IMR-90 (cell line): ENCODE data around the gene RAP1GAP2. TPM values are rescaled to one million over a fixed set of nuclear protein-coding genes. Genes with fewer than 3 reads are reported as not detected.
A peak's percentile ranks its signal among the peaks of the same experiment; 100 is the strongest.

Experiments
- ATAC-seq: fragments of 200-7000 bp; cut with Tn5 transposase; 2 replicates; pipeline ENCODE4 v1.9.1; 2020; ENCODE audit warnings: low read depth, mild to moderate bottlenecking, moderate library complexity
- BruUV-seq: library from RNA; stranded (reverse); fragments of 400-500 nt; replicated peaks from 2 replicates; lab custom pipeline; 2021; lab: Mats Ljungman, UMichigan
- CTCF ChIA-PET: fragments of 300-600 bp; formaldehyde crosslinking; extraction: SDS; loops from one replicate; lab custom pipeline; 2021; ENCODE audit warnings: antibody characterized with exemption; lab: Yijun Ruan, JAX
- POLR2A ChIA-PET: fragments of 300-600 bp; sonication (Branson Sonifier 250); formaldehyde crosslinking; loops from one replicate; lab custom pipeline; 2022; ENCODE audit warnings: antibody characterized with exemption; ENCODE audit not compliant: unreplicated experiment; lab: Charles Lee
- DNase-seq: peaks from one replicate; pipeline ENCODE4 v3.0.0; 2013
- H2AFZ ChIP-seq: replicated peaks from 2 replicates; pipeline ENCODE3; 2013; ENCODE audit warnings: low read length, mild to moderate bottlenecking; ENCODE audit not compliant: poor library complexity
- H2AK5ac ChIP-seq: 2 replicates; pipeline ENCODE4 v1.6.1; 2013; ENCODE audit warnings: low read depth, low read length, inconsistent platforms
- H2AK9ac ChIP-seq: replicated peaks from 2 replicates; pipeline ENCODE3; 2013; ENCODE audit warnings: mild to moderate bottlenecking, low read depth, low read length, moderate library complexity; ENCODE audit not compliant: poor library complexity
- H2BK120ac ChIP-seq: 2 replicates; pipeline ENCODE4 v1.6.1; 2013; ENCODE audit warnings: low read depth, low read length, inconsistent platforms
- H2BK15ac ChIP-seq: 3 replicates; pipeline ENCODE4 v1.6.1; 2013; ENCODE audit warnings: low read depth, low read length, inconsistent platforms
- H2BK20ac ChIP-seq: 2 replicates; pipeline ENCODE4 v1.6.1; 2013; ENCODE audit warnings: low read depth, mild to moderate bottlenecking, inconsistent platforms, low read length, moderate library complexity
- H2BK5ac ChIP-seq: 2 replicates; pipeline ENCODE4 v1.6.1; 2013; ENCODE audit warnings: mild to moderate bottlenecking, low read depth, low read length, inconsistent platforms; ENCODE audit not compliant: poor library complexity, severe bottlenecking
- H3K14ac ChIP-seq: replicated peaks from 2 replicates; pipeline ENCODE4 v1.6.1; 2013; ENCODE audit warnings: low read depth, low read length, inconsistent platforms
- H3K18ac ChIP-seq: 2 replicates; pipeline ENCODE4 v1.6.1; 2013; ENCODE audit warnings: low read depth, low read length, control low read depth
- H3K23ac ChIP-seq: 2 replicates; pipeline ENCODE4 v1.6.1; 2013; ENCODE audit warnings: low read depth, low read length, inconsistent platforms
- H3K27ac ChIP-seq: 2 replicates; pipeline ENCODE4 v1.5.1; 2013; ENCODE audit warnings: mild to moderate bottlenecking, control low read depth, low read length; ENCODE audit not compliant: insufficient read depth
- H3K27me3 ChIP-seq: 2 replicates; pipeline ENCODE4 v1.6.1; 2013; ENCODE audit warnings: low read length; ENCODE audit not compliant: control insufficient read depth, insufficient read depth
- H3K36me3 ChIP-seq: 2 replicates; pipeline ENCODE4 v1.6.1; 2013; ENCODE audit warnings: low read length, mixed read lengths; ENCODE audit not compliant: control insufficient read depth, insufficient read depth
- H3K4ac ChIP-seq: 2 replicates; pipeline ENCODE4 v1.6.1; 2013; ENCODE audit warnings: low read depth, low read length, inconsistent platforms
- H3K4me1 ChIP-seq: 2 replicates; pipeline ENCODE4 v1.6.1; 2013; ENCODE audit warnings: low read length, mixed read lengths; ENCODE audit not compliant: control insufficient read depth, insufficient read depth
- H3K4me2 ChIP-seq: 2 replicates; pipeline ENCODE4 v1.6.1; 2013; ENCODE audit warnings: low read depth, mild to moderate bottlenecking, control low read depth, low read length, moderate library complexity
- H3K4me3 ChIP-seq: 2 replicates; pipeline ENCODE4 v1.5.1; 2013; ENCODE audit warnings: low read depth, mild to moderate bottlenecking, control low read depth, low read length, moderate library complexity; ENCODE audit not compliant: insufficient read depth
- H3K56ac ChIP-seq: 2 replicates; pipeline ENCODE4 v1.6.1; 2013; ENCODE audit warnings: low read length, inconsistent platforms; ENCODE audit not compliant: insufficient read depth; ENCODE audit errors: extremely low read depth
- H3K79me1 ChIP-seq, 2 experiments: 2 replicates each; pipeline ENCODE4 v1.6.1; 2013; ENCODE audit warnings: low read length in 2 of 2, inconsistent platforms in 1 of 2, low read depth in 1 of 2
- H3K9ac ChIP-seq: 2 replicates; pipeline ENCODE4 v1.6.1; 2013; ENCODE audit warnings: low read depth, low read length, control low read depth
- H3K9me1 ChIP-seq: 2 replicates; pipeline ENCODE4 v1.6.1; 2013; ENCODE audit warnings: low read length, inconsistent platforms; ENCODE audit not compliant: insufficient read depth
- H3K9me3 ChIP-seq: 2 replicates; pipeline ENCODE4 v1.6.1; 2013; ENCODE audit warnings: low read length; ENCODE audit not compliant: control insufficient read depth, insufficient read depth
- H4K20me1 ChIP-seq: 2 replicates; pipeline ENCODE4 v1.6.1; 2013; ENCODE audit warnings: low read length, inconsistent platforms; ENCODE audit not compliant: insufficient read depth
- H4K5ac ChIP-seq: 2 replicates; pipeline ENCODE4 v1.6.1; 2013; ENCODE audit warnings: mild to moderate bottlenecking, low read depth, low read length, control low read depth
- H4K8ac ChIP-seq, 2 experiments: 2 replicates each; pipeline ENCODE4 v1.6.1; 2013; ENCODE audit warnings: low read depth in 2 of 2, low read length in 2 of 2, control low read depth in 1 of 2, inconsistent platforms in 1 of 2
- H4K91ac ChIP-seq: 2 replicates; pipeline ENCODE4 v1.6.1; 2013; ENCODE audit warnings: low read depth, low read length, inconsistent platforms; ENCODE audit not compliant: insufficient read depth
- BHLHE40 ChIP-seq: fragments of 150-350 bp; IDR thresholded peaks from 2 replicates; pipeline ENCODE4 v1.6.1; 2016; ENCODE audit warnings: mild to moderate bottlenecking, low read depth, low read length
- CEBPB ChIP-seq: IDR thresholded peaks from 2 replicates; pipeline ENCODE4 v1.6.1; 2012; ENCODE audit warnings: low read depth, low read length, improper control_type of control experiment
- CHD1 ChIP-seq: IDR thresholded peaks from 2 replicates; pipeline ENCODE4 v1.6.1; 2012; ENCODE audit warnings: low read depth, low read length, improper control_type of control experiment
- FOS ChIP-seq: fragments of 150-350 bp; IDR thresholded peaks from 2 replicates; pipeline ENCODE4 v1.6.1; 2016; ENCODE audit warnings: low read depth, low read length
- MAFK ChIP-seq: IDR thresholded peaks from 2 replicates; pipeline ENCODE4 v1.6.1; 2012; ENCODE audit warnings: low read depth, low read length, improper control_type of control experiment
- MAZ ChIP-seq: IDR thresholded peaks from 2 replicates; pipeline ENCODE4 v1.6.1; 2012; ENCODE audit warnings: low read depth, mild to moderate bottlenecking, low read length, improper control_type of control experiment, moderate library complexity, borderline replicate concordance
- MXI1 ChIP-seq: IDR thresholded peaks from 2 replicates; pipeline ENCODE4 v1.6.1; 2012; ENCODE audit warnings: low read depth, mild to moderate bottlenecking, low read length, moderate library complexity, borderline replicate concordance
- NFE2L2 ChIP-seq: fragments of 150-350 bp; IDR thresholded peaks from 2 replicates; pipeline ENCODE4 v1.6.1; 2016; ENCODE audit warnings: low read depth, mild to moderate bottlenecking, low read length
- POLR2A ChIP-seq: IDR thresholded peaks from 2 replicates; pipeline ENCODE4 v1.6.1; 2012; ENCODE audit warnings: mild to moderate bottlenecking, low read depth, low read length
- RAD21 ChIP-seq: IDR thresholded peaks from 2 replicates; pipeline ENCODE4 v1.6.1; 2012; ENCODE audit warnings: low read length, improper control_type of control experiment
- RCOR1 ChIP-seq: IDR thresholded peaks from 2 replicates; pipeline ENCODE4 v1.6.1; 2012; ENCODE audit warnings: mild to moderate bottlenecking, low read length, improper control_type of control experiment; ENCODE audit not compliant: insufficient replicate concordance
- RFX5 ChIP-seq: IDR thresholded peaks from 2 replicates; pipeline ENCODE4 v1.8.0; 2012; ENCODE audit warnings: low read depth, mild to moderate bottlenecking, low read length, moderate library complexity
- SMC3 ChIP-seq: fragments of 150-350 bp; IDR thresholded peaks from 2 replicates; pipeline ENCODE4 v1.6.1; 2016; ENCODE audit warnings: low read depth, mild to moderate bottlenecking, antibody characterized with exemption, low read length, moderate library complexity
- WGBS, 2 experiments: methylation state at CpG; one replicate each; pipeline versions ENCODE4 v1.1.5 to v1.1.7; 2013; ENCODE audit warnings: missing lambda C conversion rate in 2 of 2; ENCODE audit not compliant: insufficient read length in 1 of 2; ENCODE audit errors: extremely low coverage in 2 of 2; 5-methylcytosine and 5-hydroxymethylcytosine counted together
- dilution Hi-C: fragments of 300-500 bp; cut with HindIII; formaldehyde crosslinking; loops from one replicate; pipeline ENCODE4 v1.14.3; 2018; ENCODE audit warnings: low sequenced_read_pairs; ENCODE audit not compliant: unreplicated experiment
- in situ Hi-C: fragments of 300-500 bp; cut with MboI; formaldehyde crosslinking; loops from 3 replicates; pipeline ENCODE4 v1.14.3; 2019; ENCODE audit warnings: low sequenced_read_pairs, inconsistent platforms, mixed read lengths
- intact Hi-C: fragments of 100-400 bp; cut with micrococcal nuclease; formaldehyde crosslinking; loops from 2 replicates; pipeline ENCODE4 v1.10.0; 2022
- polyA plus RNA-seq, 3 experiments: library from polyadenylated mRNA; depleted of rRNA; stranded (reverse); fragments of >200 nt; gene quantifications; 2 replicates each; pipeline ENCODE4 v1.2.3, GENCODE V29; 2012; ENCODE audit warnings: low replicate concordance in 1 of 3
- total RNA-seq: library from RNA; depleted of rRNA; stranded (reverse); fragments of >200 nt; gene quantifications from 2 replicates; pipeline ENCODE4 v1.2.3, GENCODE V29; 2012
- TF ChIP-seq, protein P1 (sequence below): conservative IDR thresholded peaks from 2 replicates; pipeline ENCODE4 v1.5.1; 2012; ENCODE audit warnings: mild to moderate bottlenecking, low read depth, low read length, improper control_type of control experiment
- TF ChIP-seq, protein P2 (sequence below): fragments of 150-350 bp; IDR thresholded peaks from 2 replicates; pipeline ENCODE4 v1.6.1; 2017; ENCODE audit warnings: mild to moderate bottlenecking, antibody characterized with exemption, low read length, low read depth
- TF ChIP-seq, protein P3 (sequence below): fragments of 150-350 bp; IDR thresholded peaks from 2 replicates; pipeline ENCODE4 v1.6.1; 2016; ENCODE audit warnings: low read depth, mild to moderate bottlenecking, low read length, moderate library complexity, borderline replicate concordance

The RAP1GAP2 gene
- total and polyA plus RNA-seq, 2 of the 4 experiments (the other 2 are of a cell fraction) = 5.7 to 7.5 TPM

DNA sequence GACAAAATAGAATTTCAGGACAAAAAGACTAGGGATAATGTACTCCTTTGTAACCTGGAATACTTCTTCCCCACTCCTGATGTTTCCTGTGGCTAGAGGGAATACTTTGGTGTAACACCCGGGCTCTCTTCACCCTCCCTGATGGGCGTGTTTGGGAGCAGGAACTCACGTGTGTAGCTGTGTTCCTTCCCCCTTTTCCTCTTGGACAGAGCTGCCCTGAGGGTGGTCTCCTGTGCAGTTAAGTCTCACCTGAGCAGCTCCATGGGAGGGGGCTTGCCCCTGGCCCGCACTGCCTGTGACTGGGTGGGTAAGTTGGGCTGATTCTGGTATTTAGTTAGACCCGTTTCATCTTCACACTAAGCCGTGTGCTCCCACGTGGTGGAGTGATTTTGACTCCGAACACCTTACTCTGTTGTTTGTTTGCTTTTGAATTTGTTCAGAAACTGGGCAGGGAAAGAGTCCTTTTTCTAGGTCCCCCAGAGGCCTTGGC, 179.3 kb downstream of the RAP1GAP2 start:
- Histone ChIP-seq H4K5ac (no peak overlapping the region), H3K56ac (no peak overlapping the region), H3K9ac (no peak overlapping the region), H3K27ac (no peak overlapping the region), H3K36me3 (no peaks in the 10 kb centered on the region), H3K4me1 (no peaks in the 10 kb centered on the region), H2BK5ac (peak overlapping the region; percentile 25), H3K4ac (no peak overlapping the region), H3K79me1 (0 out of 4 replicates have a peak, but pooled peaks cover 0 to 4% of the 10 kb centered on the region in 2 experiments), H3K27me3 (no peaks in the 10 kb centered on the region), H3K14ac (no peak overlapping the region), H2BK20ac (no peak overlapping the region), H2AK5ac (no peak overlapping the region; the same call in 1 of the 2 replicates), H2AK9ac (no peak overlapping the region), H3K18ac (no peak overlapping the region), H3K4me3 (no peak overlapping the region), H2BK15ac (no peak overlapping the region), H3K9me3 (no peaks in the 10 kb centered on the region), H4K91ac (no peak overlapping the region), H3K4me2 (no peak overlapping the region), H4K20me1 (no peaks in the 10 kb centered on the region), H2AFZ (no peak overlapping the region), H4K8ac (no peak overlapping the region), H3K9me1 (no peaks in the 10 kb centered on the region), H3K23ac (no peak overlapping the region), H2BK120ac (no peak overlapping the region)
- TF ChIP-seq SMC3 (no peak), BHLHE40 (no peak), RAD21 (no peak), CHD1 (no peak), MAFK (no peak), RFX5 (no peak), NFE2L2 (no peak), RCOR1 (no peak), MXI1 (no peak), FOS (no peak), POLR2A (no peak), CEBPB (no peak), MAZ (no peak)
- TF ChIP-seq, protein P1, sequence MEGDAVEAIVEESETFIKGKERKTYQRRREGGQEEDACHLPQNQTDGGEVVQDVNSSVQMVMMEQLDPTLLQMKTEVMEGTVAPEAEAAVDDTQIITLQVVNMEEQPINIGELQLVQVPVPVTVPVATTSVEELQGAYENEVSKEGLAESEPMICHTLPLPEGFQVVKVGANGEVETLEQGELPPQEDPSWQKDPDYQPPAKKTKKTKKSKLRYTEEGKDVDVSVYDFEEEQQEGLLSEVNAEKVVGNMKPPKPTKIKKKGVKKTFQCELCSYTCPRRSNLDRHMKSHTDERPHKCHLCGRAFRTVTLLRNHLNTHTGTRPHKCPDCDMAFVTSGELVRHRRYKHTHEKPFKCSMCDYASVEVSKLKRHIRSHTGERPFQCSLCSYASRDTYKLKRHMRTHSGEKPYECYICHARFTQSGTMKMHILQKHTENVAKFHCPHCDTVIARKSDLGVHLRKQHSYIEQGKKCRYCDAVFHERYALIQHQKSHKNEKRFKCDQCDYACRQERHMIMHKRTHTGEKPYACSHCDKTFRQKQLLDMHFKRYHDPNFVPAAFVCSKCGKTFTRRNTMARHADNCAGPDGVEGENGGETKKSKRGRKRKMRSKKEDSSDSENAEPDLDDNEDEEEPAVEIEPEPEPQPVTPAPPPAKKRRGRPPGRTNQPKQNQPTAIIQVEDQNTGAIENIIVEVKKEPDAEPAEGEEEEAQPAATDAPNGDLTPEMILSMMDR = no peak
- TF ChIP-seq, protein P2, sequence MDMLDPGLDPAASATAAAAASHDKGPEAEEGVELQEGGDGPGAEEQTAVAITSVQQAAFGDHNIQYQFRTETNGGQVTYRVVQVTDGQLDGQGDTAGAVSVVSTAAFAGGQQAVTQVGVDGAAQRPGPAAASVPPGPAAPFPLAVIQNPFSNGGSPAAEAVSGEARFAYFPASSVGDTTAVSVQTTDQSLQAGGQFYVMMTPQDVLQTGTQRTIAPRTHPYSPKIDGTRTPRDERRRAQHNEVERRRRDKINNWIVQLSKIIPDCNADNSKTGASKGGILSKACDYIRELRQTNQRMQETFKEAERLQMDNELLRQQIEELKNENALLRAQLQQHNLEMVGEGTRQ = no peak
- TF ChIP-seq, protein P3, sequence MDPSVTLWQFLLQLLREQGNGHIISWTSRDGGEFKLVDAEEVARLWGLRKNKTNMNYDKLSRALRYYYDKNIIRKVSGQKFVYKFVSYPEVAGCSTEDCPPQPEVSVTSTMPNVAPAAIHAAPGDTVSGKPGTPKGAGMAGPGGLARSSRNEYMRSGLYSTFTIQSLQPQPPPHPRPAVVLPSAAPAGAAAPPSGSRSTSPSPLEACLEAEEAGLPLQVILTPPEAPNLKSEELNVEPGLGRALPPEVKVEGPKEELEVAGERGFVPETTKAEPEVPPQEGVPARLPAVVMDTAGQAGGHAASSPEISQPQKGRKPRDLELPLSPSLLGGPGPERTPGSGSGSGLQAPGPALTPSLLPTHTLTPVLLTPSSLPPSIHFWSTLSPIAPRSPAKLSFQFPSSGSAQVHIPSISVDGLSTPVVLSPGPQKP = no peak
- no peak for DNase-seq
- intact Hi-C loops = no loop called here
- WGBS, 2 experiments = 50% methylated on average over 2 of the region's 8 CpGs; no CpG with 5 or more reads in 1 of the 2 experiments
- dilution Hi-C loops = no loop called here
- ATAC-seq = no peak
- in situ Hi-C loops = no loop called here
- BruUV-seq = no TSS peak
- ChIA-PET POLR2A (no interaction called here), CTCF (no interaction called here)
